ENCODE data around the gene GREB1L.

The GREB1L gene

DNA sequence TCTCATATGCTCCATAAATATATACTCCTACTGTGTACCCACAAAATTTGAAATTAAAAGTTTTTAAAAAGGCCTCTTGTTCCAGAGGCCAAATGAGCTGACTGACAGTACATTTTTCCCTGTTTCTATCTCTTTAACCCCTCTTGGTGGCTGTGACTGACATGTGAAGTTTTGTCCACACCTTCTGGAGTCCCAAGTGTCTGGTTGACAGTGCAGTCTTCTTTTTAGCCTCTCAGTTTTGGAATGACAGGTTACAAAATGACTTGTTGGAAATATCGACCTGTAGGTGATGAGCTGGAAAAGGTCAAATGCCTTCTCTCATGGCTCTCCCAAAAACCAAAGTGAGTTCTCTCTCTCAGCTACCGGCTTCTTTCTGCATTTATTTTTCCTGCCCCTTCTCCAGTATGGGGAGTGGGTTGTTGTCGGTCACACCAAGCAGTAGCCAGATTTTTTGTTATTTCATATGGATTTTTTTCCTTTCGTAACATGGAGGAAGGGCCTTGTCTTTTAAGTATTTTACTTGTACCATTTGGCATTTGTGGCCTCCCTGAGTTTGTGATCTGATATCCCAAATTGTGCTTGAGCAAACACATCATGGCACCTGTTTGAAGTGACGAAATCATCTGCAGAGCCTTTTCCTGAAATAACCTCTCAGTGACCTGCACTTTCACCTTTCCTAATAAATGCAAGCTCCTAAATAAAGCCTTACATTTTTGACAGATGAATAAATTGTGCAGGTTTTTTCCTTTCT, 214.6 kb downstream of the GREB1L start:
- FAIRE-seq (no peak), DNase-seq (ENCODE audit: insufficient read length, low spot score) (no peak)
- TF ChIP-seq POLR2A (IDR thresholded peaks at IDR 0.05; ENCODE audit: low read depth, low read length) (no peak), POU2F2 (IDR thresholded peaks at IDR 0.05; ENCODE audit: low read depth, low read length) (no peak)

DNA sequence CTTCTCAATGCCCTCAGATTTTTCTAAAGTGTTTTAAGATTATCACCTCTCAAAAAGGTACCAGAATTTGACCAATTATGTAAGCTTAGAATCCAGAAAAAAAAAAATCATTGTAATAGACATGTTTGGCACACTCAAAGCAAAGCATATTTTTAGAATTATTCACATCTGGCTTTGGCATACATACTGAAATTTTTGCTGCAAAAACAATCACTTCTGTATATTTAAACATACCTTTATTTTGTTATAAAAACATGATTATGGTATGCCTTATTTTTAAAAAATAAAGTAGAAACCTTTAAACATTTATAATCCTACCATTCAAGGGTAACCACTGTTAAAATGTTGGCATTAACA, 215.1 kb downstream of the GREB1L start:
- DNase-seq (ENCODE audit: insufficient read length, low spot score) (no peak), FAIRE-seq (no peak)
- TF ChIP-seq SPI1 (IDR thresholded peaks at IDR 0.05; ENCODE audit: low read depth, low read length) (no peak), POU2F2 (IDR thresholded peaks at IDR 0.05; ENCODE audit: low read depth, low read length) (no peak), POLR2AphosphoS5 (IDR thresholded peaks at IDR 0.05; ENCODE audit: low read depth, low read length) (no peak), PAX5 (IDR thresholded peaks at IDR 0.05; ENCODE audit: insufficient read depth, low read length, severe bottlenecking) (no peak), TAF1 (IDR thresholded peaks at IDR 0.05; ENCODE audit: low read depth, low read length) (no peak)

DNA sequence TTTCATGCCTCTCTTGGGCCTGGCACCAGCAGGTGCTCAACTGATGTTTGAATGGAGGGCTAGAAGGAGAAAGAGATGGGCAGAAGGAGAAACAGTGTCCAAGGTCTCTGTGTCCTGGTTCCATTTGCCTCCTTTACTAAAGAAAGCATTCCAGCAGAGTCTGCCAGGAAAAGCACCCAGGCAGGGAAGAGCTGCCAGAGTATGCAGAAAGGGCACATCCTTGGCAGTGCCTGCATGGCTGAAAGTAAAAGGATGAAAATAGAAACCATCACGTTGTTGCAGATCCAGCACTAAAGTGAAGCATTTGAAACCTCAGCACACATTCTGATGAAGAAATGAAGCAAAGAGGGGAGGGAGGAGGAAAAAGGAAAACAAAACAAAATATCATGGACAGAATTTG, 216.3 kb downstream of the GREB1L start:
- no peak for DNase-seq (ENCODE audit: insufficient read length, low spot score)
- no peak for FAIRE-seq
- TF ChIP-seq SPI1 (IDR thresholded peaks at IDR 0.05; ENCODE audit: low read depth, low read length) (no peak), TAF1 (IDR thresholded peaks at IDR 0.05; ENCODE audit: low read depth, low read length) (no peak), POLR2A (IDR thresholded peaks at IDR 0.05; ENCODE audit: low read depth, low read length) (no peak), POU2F2 (IDR thresholded peaks at IDR 0.05; ENCODE audit: low read depth, low read length) (no peak), POLR2AphosphoS5 (IDR thresholded peaks at IDR 0.05; ENCODE audit: low read depth, low read length) (no peak), PAX5 (IDR thresholded peaks at IDR 0.05; ENCODE audit: insufficient read depth, low read length, severe bottlenecking) (no peak)

DNA sequence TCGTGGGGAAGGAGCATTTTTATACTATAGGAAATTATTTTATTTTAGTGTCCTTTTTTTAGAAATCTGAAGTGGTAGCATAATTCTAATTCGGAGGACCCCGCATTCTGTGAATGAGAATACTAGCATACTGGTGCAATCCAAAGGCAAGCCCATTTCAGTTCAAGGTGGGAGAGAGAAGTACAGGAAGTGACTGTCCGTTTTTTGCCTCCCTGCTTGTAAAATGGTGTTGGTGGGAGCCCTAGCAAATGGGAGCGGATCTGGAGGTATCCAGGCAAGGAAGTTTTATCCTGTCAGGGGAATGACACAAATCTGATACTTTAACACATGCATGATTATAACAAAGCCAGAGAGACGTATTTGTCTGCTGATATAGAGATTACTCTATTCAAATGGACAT, 216.8 kb downstream of the GREB1L start:
- TF ChIP-seq SPI1 (IDR thresholded peaks at IDR 0.05; ENCODE audit: low read depth, low read length) (no peak), TAF1 (IDR thresholded peaks at IDR 0.05; ENCODE audit: low read depth, low read length) (no peak), POLR2A (IDR thresholded peaks at IDR 0.05; ENCODE audit: low read depth, low read length) (no peak), PAX5 (IDR thresholded peaks at IDR 0.05; ENCODE audit: insufficient read depth, low read length, severe bottlenecking) (no peak), POLR2AphosphoS5 (IDR thresholded peaks at IDR 0.05; ENCODE audit: low read depth, low read length) (no peak), POU2F2 (IDR thresholded peaks at IDR 0.05; ENCODE audit: low read depth, low read length) (no peak)
- FAIRE-seq: no peak

DNA sequence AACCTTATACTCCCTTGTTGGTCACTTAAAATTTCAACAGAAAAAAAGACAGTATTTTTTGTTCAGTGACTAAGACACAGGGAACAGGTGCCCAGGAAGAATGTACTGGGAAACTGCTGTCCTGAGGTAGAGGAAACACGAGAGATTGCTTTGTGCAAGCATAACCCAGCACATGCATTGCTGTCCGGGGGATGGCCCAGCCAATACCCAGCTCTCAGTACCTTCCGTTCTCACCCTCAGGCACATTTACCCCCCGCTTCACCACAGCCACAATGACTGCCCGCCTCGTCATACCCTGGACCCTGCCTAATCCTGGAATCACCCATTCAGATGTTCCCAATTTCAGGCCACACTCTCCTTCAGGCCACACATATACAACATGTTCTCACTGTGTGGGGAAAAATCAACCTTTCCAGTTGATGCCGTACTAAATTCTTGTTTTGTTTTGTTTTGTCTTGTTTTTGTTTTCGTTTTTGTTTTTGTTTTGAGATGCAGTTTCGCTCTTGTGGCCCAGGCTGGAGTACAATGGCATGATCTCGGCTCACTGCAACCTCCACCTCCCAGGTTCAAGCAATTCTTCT, 217.8 kb downstream of the GREB1L start:
- TF ChIP-seq POLR2AphosphoS5 (IDR thresholded peaks at IDR 0.05; ENCODE audit: low read depth, low read length): no peak
- TF ChIP-seq TAF1 (IDR thresholded peaks at IDR 0.05; ENCODE audit: low read depth, low read length): no peak
- TF ChIP-seq SPI1 (IDR thresholded peaks at IDR 0.05; ENCODE audit: low read depth, low read length): no peak
- no peak for TF ChIP-seq POLR2A (IDR thresholded peaks at IDR 0.05; ENCODE audit: low read depth, low read length)
- TF ChIP-seq POU2F2 (IDR thresholded peaks at IDR 0.05; ENCODE audit: low read depth, low read length): no peak
- TF ChIP-seq PAX5 (IDR thresholded peaks at IDR 0.05; ENCODE audit: insufficient read depth, low read length, severe bottlenecking): no peak
- no peak for FAIRE-seq

More for the DNA sequence above, 216.8 kb downstream of the GREB1L start:
- DNase-seq (ENCODE audit: insufficient read length, low spot score): no peak

DNA sequence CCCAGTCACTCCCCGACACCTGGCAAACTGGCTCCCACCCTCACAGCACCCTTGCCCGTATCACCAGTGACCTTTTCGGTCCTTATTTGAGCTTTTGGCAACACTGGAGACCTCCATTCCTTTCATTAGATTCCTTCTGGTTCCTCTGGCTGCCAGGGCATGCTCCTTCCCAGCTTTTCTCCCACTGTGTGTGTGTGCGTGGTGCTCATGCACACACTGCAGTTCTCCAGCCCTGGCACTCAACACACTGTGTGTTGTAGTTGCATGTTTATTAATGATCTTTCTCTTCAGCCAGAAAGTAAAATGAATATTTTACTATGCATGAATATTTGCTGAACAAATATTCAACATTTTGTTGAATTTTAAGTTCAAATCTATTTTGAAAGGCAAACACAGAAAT, 219.4 kb downstream of the GREB1L start:
- DNase-seq (ENCODE audit: insufficient read length, low spot score): no peak
- FAIRE-seq: no peak
- no peak for TF ChIP-seq SPI1 (IDR thresholded peaks at IDR 0.05; ENCODE audit: low read depth, low read length)
- TF ChIP-seq POLR2AphosphoS5 (IDR thresholded peaks at IDR 0.05; ENCODE audit: low read depth, low read length): no peak
- TF ChIP-seq POU2F2 (IDR thresholded peaks at IDR 0.05; ENCODE audit: low read depth, low read length): no peak
- no peak for TF ChIP-seq PAX5 (IDR thresholded peaks at IDR 0.05; ENCODE audit: insufficient read depth, low read length, severe bottlenecking)
- TF ChIP-seq TAF1 (IDR thresholded peaks at IDR 0.05; ENCODE audit: low read depth, low read length): no peak
- no peak for TF ChIP-seq POLR2A (IDR thresholded peaks at IDR 0.05; ENCODE audit: low read depth, low read length)

More for the DNA sequence above, 217.8 kb downstream of the GREB1L start:
- no peak for DNase-seq (ENCODE audit: insufficient read length, low spot score)

DNA sequence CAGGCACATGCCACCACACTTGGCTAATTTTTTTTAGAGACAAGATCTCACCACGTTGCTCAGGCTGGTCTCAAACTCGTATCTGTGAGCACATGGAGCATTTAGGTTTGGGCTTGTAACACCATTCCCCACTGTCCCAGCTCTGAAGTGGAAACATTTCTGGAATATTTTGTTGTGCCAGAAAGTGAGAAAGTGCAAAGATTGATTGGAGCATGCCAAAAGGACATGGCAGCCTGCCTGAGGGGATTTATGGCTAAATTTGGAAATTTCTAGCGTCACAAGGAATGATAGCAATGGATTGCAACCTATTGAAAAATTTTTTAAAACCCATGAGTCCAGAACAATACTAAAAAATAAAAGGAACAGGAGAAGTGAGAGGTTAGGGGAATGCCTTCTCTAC, 221.7 kb downstream of the GREB1L start:
- TF ChIP-seq POLR2AphosphoS5 (IDR thresholded peaks at IDR 0.05; ENCODE audit: low read depth, low read length): no peak
- TF ChIP-seq POU2F2 (IDR thresholded peaks at IDR 0.05; ENCODE audit: low read depth, low read length): no peak
- no peak for TF ChIP-seq SPI1 (IDR thresholded peaks at IDR 0.05; ENCODE audit: low read depth, low read length)
- no peak for TF ChIP-seq POLR2A (IDR thresholded peaks at IDR 0.05; ENCODE audit: low read depth, low read length)
- no peak for TF ChIP-seq TAF1 (IDR thresholded peaks at IDR 0.05; ENCODE audit: low read depth, low read length)
- no peak for TF ChIP-seq PAX5 (IDR thresholded peaks at IDR 0.05; ENCODE audit: insufficient read depth, low read length, severe bottlenecking)
- FAIRE-seq (no peak), DNase-seq (ENCODE audit: insufficient read length, low spot score) (no peak)

DNA sequence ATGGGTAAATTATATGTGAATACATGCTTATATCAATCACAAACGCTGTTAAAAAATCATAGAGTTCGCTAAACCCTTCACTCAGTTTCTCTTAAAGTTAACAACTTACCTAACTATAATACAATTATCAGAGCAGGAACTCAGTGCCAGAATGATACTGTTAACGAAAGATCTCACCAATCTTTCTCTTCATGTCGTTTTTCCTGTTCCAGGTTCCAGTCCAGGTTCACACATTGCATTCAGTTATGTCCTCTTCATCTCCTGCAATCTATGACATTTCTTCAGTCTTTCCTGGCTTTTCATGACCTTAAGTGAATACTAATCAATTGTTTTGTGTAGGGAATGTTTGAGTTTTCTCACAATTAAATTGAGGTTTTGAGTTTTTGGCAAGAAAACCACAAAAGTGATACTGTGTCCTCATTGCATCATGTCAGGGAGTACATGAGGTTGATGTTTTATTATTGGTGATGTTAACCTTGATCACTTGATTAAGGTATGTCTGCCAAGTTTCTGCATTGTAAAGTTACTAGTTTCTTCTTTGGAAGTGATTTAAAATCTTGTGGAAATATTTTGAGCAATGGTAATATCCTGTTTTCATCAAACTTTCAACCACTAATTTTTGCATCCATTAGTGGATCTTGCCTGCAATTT, 226.6 kb downstream of the GREB1L start:
- DNase-seq (ENCODE audit: insufficient read length, low spot score): no peak
- no peak for FAIRE-seq
- TF ChIP-seq SPI1 (IDR thresholded peaks at IDR 0.05; ENCODE audit: low read depth, low read length) (no peak), POLR2A (IDR thresholded peaks at IDR 0.05; ENCODE audit: low read depth, low read length) (no peak), TAF1 (IDR thresholded peaks at IDR 0.05; ENCODE audit: low read depth, low read length) (no peak), POU2F2 (IDR thresholded peaks at IDR 0.05; ENCODE audit: low read depth, low read length) (no peak), POLR2AphosphoS5 (IDR thresholded peaks at IDR 0.05; ENCODE audit: low read depth, low read length) (no peak), PAX5 (IDR thresholded peaks at IDR 0.05; ENCODE audit: insufficient read depth, low read length, severe bottlenecking) (no peak)

DNA sequence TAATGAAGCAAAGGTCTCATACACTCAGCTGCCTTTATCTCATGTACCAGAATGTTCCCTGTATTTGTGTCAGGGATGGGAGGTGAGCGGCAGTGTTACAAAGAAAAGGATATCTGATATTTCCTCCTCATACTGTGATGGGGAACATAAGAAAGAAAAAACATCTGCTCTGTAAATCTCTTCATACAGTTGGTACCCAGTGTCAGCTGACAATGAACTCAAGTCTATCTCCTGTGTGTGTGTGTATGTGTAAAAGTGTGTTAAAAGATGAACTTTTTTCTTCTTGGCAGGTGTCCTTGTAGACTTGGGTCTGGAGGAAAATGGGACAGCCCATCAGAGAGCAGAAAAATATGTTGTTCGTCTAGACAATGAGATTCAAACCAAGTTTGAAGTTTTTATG, 230.7 kb downstream of the GREB1L start:
- no peak for FAIRE-seq
- TF ChIP-seq POLR2AphosphoS5 (IDR thresholded peaks at IDR 0.05; ENCODE audit: low read depth, low read length) (no peak), PAX5 (IDR thresholded peaks at IDR 0.05; ENCODE audit: insufficient read depth, low read length, severe bottlenecking) (no peak), POU2F2 (IDR thresholded peaks at IDR 0.05; ENCODE audit: low read depth, low read length) (no peak)
- no peak for DNase-seq (ENCODE audit: insufficient read length, low spot score)
